Parathyroid adenoma (tissue), 2 donors: ENCODE data around the gene NELFA.

Source experiments
- H2AFZ ChIP-seq: fragments of 300-600 bp; sonication (generic); one replicate; pipeline ENCODE4 v1.7.0; 2017; ENCODE audit warnings: antibody characterized with exemption, mild to moderate bottlenecking
- H3K27ac ChIP-seq: fragments of 300-600 bp; sonication (generic); one replicate; pipeline ENCODE4 v1.7.0; 2017
- H3K27me3 ChIP-seq: fragments of 300-600 bp; sonication (generic); one replicate; pipeline ENCODE4 v1.7.0; 2017; ENCODE audit warnings: low read length; ENCODE audit not compliant: control insufficient read depth, insufficient read depth
- H3K36me3 ChIP-seq: fragments of 300-600 bp; sonication (generic); one replicate; pipeline ENCODE4 v1.7.0; 2017; ENCODE audit warnings: low read length; ENCODE audit not compliant: control insufficient read depth, insufficient read depth
- H3K4me1 ChIP-seq: fragments of 300-600 bp; sonication (generic); one replicate; pipeline ENCODE4 v1.7.0; 2017; ENCODE audit warnings: control low read depth
- H3K4me2 ChIP-seq: fragments of 300-600 bp; sonication (generic); one replicate; pipeline ENCODE4 v1.7.0; 2017; ENCODE audit warnings: low read length
- H3K4me3 ChIP-seq: fragments of 300-600 bp; sonication (generic); one replicate; pipeline ENCODE4 v1.7.0; 2017; ENCODE audit warnings: low read depth, low read length
- H3K79me2 ChIP-seq: fragments of 300-600 bp; sonication (generic); one replicate; pipeline ENCODE4 v1.7.0; 2017; ENCODE audit warnings: control low read depth
- H3K9ac ChIP-seq: fragments of 300-600 bp; sonication (generic); one replicate; pipeline ENCODE4 v1.7.0; 2017; ENCODE audit warnings: mild to moderate bottlenecking
- H3K9me3 ChIP-seq: fragments of 300-600 bp; sonication (generic); one replicate; pipeline ENCODE4 v1.7.0; 2017; ENCODE audit warnings: low read length; ENCODE audit not compliant: control insufficient read depth
- TF ChIP-seq, protein P1 (sequence below): fragments of 300-600 bp; sonication (generic); IDR thresholded peaks from one replicate; pipeline ENCODE4 v1.7.0; 2017; ENCODE audit warnings: antibody characterized with exemption, mild to moderate bottlenecking
- donor health status: primary hyperparathyroidism.

Gene NELFA

DNA sequence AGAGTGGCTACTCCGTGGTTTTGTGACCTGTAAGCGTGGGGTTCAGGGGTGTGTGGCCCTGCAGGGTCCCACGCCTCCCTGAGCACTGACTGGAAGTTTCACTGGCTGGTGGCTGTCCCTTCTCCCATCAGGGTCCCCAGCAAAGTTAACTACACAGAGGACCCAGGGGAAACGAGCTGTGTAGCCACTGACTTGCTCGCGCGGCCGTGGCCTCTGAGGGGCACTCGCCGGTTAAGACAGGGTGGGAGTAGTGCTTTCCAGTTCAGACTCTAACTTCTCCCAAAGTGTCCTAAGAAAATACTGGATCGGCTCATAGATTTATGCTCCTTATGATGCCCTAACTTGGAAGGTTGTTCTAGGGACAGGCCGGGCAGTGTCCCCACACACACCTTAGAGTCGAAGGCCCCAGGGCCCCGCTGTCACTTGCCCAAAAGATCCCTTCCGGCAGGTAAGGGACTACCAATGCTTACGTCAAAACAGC, 28.2 kb downstream of the NELFA start:
- Histone ChIP-seq H3K4me3 (no peak overlapping the region), H3K79me2 (no peaks in the 10 kb centered on the region), H3K4me2 (no peak overlapping the region), H3K9me3 (no peaks in the 10 kb centered on the region), H3K4me1 (no peaks in the 10 kb centered on the region), H3K27me3 (no peaks in the 10 kb centered on the region), H2AFZ (no peak overlapping the region), H3K36me3 (no peaks in the 10 kb centered on the region), H3K27ac (no peak overlapping the region), H3K9ac (no peak overlapping the region)
- TF ChIP-seq, protein P1, sequence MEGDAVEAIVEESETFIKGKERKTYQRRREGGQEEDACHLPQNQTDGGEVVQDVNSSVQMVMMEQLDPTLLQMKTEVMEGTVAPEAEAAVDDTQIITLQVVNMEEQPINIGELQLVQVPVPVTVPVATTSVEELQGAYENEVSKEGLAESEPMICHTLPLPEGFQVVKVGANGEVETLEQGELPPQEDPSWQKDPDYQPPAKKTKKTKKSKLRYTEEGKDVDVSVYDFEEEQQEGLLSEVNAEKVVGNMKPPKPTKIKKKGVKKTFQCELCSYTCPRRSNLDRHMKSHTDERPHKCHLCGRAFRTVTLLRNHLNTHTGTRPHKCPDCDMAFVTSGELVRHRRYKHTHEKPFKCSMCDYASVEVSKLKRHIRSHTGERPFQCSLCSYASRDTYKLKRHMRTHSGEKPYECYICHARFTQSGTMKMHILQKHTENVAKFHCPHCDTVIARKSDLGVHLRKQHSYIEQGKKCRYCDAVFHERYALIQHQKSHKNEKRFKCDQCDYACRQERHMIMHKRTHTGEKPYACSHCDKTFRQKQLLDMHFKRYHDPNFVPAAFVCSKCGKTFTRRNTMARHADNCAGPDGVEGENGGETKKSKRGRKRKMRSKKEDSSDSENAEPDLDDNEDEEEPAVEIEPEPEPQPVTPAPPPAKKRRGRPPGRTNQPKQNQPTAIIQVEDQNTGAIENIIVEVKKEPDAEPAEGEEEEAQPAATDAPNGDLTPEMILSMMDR = no peak

DNA sequence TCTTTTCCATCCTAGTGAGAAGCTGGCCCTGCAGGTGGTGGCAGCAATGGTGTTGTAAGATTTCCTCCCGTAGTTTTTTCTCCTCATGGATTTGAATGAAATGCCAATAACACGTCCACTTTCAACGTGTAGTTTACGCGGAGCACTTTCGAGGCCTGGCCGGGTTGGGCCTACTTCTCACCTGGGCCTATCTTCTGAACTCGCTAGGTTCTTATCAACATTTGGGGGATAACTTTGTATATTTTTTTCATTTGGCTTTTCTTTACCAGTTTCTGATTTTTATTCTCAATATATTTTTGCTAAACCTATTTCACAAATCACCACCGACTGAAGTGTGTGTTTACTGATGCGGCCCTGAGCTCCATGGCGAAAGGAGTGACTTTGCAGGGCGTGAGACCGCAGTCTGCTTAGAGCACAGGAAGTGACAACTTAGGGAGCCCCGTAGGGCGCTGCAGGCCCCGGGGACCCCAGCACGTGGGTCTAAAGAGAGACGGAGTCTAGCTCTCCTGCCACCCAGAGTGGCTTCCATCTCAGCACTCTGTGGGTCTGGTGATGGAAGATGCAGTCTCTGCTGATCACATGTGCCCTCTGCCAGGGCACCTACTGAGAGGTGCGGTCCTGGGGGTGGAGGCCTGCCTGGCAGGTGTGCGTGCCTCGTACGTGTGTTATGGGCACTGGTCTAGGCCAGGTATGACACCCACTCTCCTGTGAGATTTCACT, 29.1 kb downstream of the NELFA start:
- Histone ChIP-seq H2AFZ (no peak overlapping the region), H3K79me2 (no peaks in the 10 kb centered on the region), H3K4me2 (no peak overlapping the region), H3K4me3 (no peak overlapping the region), H3K9ac (no peak overlapping the region), H3K27ac (no peak overlapping the region), H3K9me3 (no peaks in the 10 kb centered on the region), H3K36me3 (no peaks in the 10 kb centered on the region), H3K4me1 (no peaks in the 10 kb centered on the region), H3K27me3 (no peaks in the 10 kb centered on the region)
- TF ChIP-seq, protein P1 = no peak

DNA sequence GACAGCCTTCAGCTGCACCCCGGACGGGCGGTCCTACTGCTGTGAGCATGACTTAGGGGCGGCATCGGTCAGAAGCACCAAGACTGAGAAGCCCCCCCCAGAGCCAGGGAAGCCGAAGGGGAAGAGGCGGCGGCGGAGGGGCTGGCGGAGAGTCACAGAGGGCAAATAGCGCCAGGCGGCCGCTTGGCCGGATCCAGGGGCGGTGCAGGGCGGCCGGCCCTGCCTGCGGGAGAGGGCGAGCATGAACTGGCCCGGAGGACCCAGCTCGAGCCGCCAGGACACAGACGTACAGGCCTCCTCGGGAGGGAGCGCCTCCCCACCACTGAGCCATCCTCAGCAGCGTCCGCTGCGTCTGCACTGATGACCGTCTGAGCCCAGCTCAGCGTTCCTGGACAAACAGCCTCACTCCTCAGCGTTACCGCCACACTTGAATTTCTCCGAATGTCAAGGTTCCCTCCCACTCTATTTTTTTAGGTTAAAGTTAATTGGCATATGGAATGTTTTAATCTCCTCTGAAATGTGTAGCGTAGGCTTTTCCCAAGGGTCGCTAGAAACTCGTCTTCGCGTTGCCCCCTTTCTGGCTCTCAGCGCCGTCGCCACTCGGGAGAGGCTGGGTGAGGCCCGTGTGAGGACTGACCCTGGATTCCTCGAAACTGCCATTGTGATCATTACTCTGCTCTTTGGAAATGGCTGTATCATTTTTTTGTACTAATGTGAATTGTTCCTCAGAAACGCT, 29.9 kb downstream of the NELFA start:
- Histone ChIP-seq H3K27me3 (no peaks in the 10 kb centered on the region), H2AFZ (no peak overlapping the region), H3K79me2 (no peaks in the 10 kb centered on the region), H3K9me3 (no peaks in the 10 kb centered on the region), H3K36me3 (no peaks in the 10 kb centered on the region), H3K9ac (no peak overlapping the region), H3K4me2 (no peak overlapping the region), H3K4me3 (no peak overlapping the region), H3K27ac (no peak overlapping the region), H3K4me1 (no peaks in the 10 kb centered on the region)
- TF ChIP-seq, protein P1 = no peak

DNA sequence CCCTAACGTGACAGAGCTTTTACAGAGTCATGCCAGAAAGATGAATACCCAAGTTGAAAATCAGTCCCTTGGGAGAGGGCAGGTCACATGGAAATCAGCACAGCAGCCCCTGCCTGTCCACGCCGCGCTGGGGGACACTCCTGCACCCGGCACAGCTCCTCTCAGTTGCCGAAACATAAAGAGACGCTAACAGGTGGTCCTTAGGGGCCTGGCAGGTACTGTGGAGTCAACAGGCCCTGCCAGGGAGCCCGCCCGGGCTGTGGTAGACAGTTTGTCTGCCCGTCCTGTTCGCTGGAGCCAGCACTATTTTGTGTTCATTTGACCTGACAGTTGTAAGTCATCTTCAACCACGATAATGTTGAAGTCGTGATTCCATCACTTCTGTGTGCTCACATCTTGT, 30.5 kb downstream of the NELFA start:
- no peaks in the 10 kb centered on the region for H3K79me2 ChIP-seq
- no peak overlapping the region for H3K27ac ChIP-seq
- TF ChIP-seq, protein P1 = no peak
- no peaks in the 10 kb centered on the region for H3K9me3 ChIP-seq
- H3K36me3 ChIP-seq = no peaks in the 10 kb centered on the region
- H3K4me3 ChIP-seq = no peak overlapping the region
- H2AFZ ChIP-seq = no peak overlapping the region
- no peak overlapping the region for H3K4me2 ChIP-seq
- no peaks in the 10 kb centered on the region for H3K4me1 ChIP-seq
- no peaks in the 10 kb centered on the region for H3K27me3 ChIP-seq
- H3K9ac ChIP-seq = no peak overlapping the region
